Fibroblast of skin of left quadriceps (primary cell): ENCODE data around the gene NTSR2.

Source experiments
- DNase-seq, 2 experiments: peaks; one replicate each; pipeline ENCODE4 v3.0.0-alpha.2; 2013; ENCODE audit warnings: low read depth in 2 of 2

The NTSR2 gene, protein sequence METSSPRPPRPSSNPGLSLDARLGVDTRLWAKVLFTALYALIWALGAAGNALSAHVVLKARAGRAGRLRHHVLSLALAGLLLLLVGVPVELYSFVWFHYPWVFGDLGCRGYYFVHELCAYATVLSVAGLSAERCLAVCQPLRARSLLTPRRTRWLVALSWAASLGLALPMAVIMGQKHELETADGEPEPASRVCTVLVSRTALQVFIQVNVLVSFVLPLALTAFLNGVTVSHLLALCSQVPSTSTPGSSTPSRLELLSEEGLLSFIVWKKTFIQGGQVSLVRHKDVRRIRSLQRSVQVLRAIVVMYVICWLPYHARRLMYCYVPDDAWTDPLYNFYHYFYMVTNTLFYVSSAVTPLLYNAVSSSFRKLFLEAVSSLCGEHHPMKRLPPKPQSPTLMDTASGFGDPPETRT

DNA sequence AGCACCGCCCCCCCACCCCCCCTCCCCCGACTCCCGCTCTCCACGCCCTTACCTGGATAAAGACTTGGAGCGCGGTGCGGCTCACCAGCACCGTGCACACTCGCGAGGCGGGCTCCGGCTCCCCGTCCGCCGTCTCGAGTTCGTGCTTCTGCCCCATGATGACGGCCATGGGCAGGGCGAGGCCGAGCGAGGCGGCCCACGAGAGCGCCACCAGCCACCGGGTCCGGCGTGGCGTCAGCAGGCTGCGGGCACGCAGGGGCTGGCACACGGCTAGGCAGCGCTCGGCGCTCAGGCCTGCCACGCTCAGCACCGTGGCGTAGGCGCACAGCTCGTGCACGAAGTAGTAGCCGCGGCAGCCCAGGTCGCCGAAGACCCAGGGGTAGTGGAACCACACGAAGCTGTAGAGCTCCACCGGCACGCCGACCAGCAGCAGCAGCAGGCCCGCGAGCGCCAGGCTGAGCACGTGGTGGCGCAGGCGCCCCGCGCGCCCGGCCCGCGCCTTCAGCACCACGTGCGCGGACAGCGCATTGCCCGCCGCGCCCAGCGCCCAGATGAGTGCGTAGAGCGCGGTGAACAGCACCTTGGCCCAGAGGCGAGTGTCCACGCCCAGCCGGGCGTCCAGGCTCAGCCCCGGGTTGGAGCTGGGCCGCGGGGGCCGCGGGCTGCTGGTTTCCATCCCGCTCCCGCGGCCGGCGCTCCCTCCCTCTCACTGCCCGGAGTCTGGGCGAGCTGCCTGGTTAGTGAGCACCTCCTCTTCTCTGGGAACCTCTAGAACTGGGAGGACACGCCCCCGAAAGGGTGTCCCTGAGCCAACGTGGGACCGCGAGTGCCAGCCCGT lies at the start of gene NTSR2:
Gene NTSR2 (minus strand): TSS at position 742 of the 838 bp plus-strand sequence. CDS start 66 bp downstream, at position 676.
- peak in 1 of 2 experiments; percentile 10 for DNase-seq

DNA sequence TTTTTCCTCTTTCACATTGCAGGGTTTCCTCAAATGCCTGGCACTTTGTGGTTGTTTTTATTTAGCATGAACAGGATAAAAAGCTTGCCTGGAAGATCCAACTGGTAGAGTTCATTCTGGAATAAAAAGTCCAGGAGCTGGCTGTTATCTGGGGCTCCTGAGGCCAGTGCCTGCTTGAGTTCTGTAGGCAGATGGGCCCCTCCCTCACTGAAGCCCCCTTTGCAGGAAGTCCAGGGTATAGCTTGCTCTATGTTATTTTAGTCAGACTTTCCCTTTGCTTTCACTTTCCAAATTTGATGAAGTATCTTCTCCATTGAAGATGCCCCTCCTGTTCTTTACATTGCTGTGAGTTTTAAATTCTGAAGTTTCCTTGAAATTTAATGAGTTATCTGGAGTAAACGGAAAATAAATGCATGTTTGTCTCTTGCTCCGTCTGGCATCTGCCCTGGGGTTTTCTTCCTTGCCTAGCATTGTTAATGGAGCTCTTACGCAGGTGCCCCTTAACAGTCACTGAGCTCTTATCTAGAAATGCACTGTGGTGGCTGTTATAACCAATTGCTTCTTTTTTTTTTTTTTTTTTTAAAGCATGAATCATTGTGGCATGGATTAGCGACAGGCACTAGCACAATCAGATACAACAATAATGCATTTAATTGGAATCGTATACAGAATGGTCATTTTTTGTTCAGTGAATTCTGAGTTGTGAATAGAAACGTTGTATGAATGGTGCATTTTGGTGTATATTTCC lies 49.4 kb upstream of the NTSR2 start:
- DNase-seq = no peak

DNA sequence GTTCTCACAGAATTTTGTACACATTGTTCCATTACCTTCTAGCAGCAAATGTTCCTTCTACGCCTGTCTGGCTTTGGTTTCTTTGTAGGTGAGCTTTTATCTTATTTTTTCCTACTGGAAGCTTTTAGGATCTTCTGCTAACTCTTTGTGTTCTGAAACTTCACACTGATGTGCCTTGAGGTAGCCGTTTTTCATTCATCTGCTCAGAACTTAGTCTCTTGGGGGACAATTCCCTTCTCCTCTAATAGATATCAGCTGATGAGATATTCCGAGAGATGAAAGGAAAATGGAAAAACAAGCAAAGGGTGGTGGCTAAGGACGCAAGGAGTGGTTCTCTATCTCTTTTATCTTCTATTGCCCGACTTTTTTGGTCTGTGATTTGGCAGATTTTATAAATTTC lies 48.6 kb upstream of the NTSR2 start:
- no peak for DNase-seq

DNA sequence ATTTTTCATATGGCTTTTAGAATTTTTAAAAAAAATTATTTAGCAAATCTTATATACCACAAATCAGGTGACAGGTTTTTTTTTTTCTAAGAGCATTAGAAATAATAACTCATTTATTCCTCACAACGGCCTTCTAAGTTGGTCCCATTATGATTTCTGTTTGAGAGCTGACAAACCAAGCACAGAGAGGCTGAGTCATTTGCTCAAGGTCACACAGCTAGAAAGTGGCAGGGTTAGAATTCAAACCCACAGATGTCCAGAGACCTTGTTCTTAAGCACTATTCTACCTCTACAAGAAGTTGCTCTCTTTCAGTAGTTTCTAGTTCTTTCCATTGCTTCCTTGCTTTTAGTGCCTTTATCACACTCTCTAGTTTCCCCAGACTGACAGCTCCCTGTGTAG lies 47.6 kb upstream of the NTSR2 start:
- DNase-seq = no peak

DNA sequence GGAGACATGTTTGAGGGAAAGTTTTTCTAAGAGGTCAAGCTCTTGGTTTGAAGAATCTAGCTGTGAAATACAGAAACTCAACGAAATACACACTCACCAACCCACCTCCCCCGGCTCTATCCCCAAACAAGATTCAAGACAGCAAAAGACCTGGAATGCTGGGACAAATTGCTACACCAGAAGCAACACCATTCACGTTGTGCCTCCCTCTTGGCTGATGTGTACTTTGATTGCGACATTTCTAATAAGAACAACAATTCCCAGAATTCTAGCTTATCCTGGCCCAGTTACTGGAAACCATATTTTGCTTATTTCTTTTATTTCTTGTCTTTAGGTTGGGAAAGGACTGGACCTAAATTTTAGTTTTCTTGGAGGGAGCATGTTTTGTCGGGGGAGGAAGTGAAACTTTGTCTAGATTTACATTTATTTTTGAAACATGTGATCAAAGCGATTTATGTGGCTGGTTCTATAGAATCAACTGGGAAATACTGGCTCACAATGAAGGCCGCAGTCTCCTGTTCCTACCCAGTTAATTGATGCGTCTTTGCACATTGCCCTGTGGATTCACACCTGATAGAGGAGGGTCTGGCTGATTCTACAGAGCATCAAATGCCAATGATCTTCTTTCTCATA lies 46.8 kb upstream of the NTSR2 start:
- peak; percentile 45 to 48 for DNase-seq

DNA sequence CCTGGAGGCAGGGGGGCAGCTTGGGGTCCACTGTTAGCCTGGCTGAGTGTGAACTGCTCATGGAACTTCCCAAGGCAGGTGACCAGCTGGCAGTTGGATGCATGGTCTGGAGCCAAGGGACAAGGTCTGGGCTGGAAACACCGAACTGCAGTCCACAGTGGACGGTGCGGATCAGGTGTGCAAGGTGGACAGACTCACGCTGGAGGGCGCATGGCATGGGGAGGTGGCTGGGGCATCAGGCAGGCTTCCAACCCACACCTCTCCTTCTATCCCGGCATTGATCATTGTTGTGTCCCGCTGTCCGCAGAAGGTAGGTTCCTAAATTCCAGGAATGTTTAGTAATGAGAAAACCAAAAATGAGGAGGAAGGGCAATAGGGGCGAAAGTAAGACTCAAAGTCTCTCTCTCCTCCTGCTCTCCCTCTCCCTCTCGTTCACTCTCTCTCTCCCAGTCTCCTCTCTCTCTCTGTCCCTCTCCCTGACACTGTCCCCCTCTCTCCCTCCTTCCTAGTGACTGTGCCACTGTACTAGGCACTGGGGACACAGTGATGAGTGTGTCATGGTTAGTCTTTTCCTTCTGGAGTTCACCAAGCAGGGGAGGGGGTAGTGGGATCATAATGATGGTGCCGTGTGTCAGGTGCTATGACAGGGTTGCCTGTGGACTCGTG lies 46.1 kb upstream of the NTSR2 start:
- no peak for DNase-seq

DNA sequence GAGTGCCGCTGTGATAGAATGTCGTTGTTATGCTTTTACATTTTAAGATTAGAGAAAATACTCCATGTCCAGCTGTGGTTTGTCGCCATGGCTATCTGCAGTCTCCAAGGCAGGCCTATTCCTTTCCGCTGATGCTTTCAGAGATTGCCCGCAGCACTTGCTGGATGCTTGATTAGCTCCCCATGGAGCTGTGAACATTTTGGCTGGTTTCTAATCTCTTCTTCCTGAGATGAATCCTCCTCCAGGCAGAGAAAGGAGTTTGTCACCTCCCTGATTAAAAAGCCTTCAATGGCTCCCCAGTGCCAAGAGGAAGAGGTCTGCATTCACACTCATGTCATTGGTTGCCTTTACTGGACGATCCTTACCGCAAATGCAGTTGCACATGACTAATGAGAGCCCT lies 43.8 kb upstream of the NTSR2 start:
- no peak for DNase-seq

DNA sequence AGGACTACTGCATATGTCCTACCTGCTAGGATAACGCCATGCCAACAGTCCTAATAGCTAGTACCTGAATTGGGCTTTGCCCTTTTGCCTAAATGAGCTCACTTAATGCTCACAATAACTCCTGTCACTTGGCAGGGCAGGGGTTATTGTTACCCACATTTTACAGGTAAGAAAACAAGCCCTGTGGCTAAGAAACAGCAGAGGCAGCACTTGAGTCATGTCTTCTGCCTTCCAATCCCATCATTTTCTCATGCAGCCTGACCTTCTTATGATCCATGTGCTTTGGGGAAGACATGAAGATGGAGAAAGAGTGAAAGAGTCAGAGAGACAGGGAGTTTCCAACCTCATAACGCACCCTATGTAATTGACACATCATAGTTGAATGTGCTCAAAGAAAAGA lies 42.9 kb upstream of the NTSR2 start:
- no peak for DNase-seq

DNA sequence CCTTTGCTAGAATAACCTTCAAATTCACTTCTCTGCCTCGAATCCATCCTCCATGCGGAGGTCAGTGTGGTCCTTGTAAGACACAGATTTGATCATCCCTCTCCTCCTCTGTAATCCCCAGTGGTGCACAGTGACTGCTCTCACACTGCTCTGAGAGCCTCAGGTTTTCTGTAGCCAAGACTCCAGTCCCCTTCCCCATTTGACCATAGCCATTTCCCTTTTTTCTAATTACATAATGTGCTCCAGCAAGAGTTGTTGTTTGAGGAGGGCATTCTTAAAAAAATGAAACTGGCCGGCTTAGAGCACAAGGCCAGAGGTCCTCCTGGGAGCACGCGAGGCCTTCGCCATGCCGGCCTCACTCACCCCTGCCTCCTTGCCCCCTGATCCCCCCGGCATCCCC lies 41.8 kb upstream of the NTSR2 start:
- DNase-seq = no peak

DNA sequence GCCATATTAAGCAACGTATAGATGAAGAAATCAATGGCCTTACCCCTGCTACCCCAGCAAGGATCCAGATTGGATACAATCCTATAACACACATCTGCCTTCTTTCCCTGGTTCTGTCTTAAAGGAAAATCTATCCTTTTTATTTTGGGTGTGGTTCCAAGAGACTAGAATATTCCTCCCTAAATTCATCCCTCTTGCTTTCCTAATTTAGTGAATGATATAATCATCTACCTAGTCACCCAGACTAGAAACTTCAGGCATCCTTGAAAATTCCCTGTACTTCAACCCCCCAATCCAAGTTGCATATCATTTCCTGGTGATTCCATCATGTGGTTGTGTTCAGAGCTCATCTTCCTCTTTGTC lies 41.3 kb upstream of the NTSR2 start:
- no peak for DNase-seq

DNA sequence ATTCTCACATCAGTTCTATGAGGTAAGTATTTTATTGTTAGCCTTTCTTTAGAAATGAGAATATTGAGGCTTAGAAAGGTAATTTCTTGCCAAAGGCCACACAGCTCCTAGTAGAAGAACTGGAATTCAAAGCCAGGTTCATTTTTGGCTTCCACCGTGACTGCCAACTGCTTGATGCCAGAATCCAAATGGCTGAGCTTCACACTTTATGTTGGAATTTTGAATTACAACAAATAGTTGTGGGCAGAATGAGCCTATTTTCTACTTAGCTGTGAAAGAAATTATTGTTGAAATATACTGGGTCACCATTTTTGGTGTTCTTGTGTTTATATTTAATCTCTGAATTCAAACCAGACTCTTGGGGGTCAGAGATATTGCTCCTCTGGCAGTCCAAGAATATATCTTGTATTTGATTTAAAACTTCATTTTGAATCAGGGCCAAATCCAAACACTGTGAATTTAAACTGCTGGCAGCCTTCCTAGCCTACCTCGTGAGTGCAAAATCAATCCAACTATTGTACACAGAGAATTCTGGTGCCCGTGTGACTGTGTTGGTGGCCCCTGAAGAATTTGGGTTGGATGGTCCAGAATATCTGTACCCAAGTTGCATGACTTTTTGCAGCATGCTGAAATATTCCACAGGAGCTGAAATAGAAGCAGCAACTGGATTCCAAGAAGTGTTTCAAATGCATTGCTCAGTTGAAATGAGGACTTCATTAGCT lies 40.8 kb upstream of the NTSR2 start:
- peak in 1 of 2 experiments; percentile 25 for DNase-seq

DNA sequence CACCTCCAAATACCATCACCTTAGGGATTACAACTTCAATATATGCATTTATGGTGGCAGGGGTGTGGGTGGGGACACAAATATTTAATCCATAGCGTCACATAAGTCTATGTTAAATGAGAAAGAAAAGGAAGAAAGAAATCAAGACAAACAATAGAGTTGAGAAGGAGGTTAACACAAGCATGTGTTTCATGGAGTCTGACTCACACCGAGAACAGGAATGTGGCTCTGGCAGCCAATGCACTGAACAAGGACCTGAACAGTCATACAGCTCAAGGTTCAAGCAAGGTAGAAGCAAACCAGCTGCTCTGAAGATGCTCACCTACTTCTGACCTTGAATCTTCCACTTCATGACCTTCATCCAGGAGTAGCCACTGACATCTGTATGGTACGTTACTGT lies 40.2 kb upstream of the NTSR2 start:
- DNase-seq = peak; percentile 50 to 57

DNA sequence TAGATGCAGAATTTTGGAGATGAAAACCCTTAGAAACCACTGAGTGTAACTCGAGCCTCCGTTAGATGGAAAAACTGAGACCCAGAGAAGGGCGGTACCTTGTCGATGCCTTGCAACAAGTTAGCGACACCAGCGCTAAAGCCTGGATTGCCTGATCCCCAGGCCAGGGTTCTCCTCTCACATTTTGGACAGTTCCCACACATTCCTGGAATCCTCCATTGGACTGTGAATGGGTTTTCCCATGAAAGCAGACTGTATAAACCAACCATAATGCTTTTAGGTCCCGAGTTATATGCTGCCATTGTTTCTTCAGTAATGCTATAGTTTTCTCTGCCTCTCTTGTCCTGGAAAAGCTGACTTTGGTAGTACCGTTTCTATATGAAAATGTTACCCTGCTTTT lies 39.3 kb upstream of the NTSR2 start:
- no peak for DNase-seq

DNA sequence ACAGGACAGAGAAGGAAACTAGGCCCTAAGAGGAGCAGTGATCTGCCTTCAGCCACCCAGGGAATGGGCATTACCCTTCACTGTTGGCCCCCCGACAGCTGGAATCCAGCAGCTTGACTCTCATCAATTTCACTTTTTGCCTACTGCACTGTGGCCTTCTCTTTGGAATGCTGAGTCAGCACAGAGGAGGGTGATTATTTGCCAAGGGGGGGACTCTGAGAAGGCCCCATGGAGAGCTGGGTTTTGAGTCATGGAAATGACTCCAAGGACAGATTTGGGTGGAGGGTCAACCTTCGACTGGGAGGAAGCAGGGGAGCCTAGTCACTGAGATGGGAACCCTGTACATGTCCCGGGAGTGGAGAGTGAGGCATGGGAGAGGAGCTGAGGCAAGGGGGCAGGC lies 38.1 kb upstream of the NTSR2 start:
- no peak for DNase-seq

DNA sequence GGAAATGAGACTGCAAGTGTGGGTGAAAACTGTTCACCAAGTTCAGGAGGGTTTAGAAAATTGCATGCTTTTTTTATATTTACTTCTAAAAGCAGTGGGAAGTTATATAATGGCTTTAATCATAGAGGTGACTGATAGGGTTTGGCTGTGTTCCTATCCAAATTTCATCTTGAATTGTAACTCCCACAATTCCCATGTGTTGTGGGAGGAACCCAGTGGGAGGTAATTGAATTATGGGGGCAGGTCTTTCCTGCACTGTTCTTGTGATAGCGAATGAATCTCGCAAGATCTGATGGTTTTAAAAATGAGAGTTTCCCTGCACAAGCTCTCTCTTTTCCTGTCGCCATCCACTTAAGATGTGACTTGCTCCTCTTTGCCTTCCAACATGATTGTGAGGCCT lies 35.7 kb upstream of the NTSR2 start:
- no peak for DNase-seq

DNA sequence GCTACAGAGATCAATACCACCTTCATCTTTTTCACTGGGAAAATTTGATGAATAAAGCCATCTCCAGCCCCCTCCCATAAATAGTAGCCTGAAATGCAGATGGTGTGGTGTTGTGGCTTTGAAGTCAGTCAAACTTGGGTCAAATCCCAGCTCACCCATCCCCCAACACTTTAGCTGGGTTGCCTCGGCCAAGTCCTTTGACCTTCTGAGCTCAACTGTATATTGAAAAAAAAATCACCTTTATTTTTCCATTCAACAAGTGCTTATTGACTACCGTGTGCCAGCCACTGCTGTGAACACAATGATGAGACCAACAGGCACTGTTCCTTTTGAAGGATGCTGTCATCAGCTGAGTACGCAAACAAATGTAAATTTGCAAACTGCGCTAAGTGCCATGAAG lies 35.1 kb upstream of the NTSR2 start:
- no peak for DNase-seq

DNA sequence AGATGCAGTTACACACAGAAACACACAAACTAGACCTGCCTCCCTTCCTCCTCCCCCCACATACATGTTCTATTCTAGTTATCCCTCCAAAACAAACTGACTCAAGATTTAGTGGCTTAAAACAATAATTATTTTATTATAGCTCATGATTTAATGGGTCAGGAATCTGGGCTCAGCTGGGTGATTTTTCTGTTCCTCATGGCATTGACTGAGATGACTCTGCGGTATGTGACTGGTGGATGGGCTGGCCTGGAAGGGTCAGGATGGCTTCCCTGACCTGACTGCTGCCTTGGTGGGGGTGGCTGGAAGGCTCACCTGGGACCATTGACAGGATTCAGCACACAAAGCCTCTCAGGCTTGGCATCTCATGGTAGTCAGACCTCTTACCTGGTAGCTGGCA lies 33.7 kb upstream of the NTSR2 start:
- DNase-seq = no peak

DNA sequence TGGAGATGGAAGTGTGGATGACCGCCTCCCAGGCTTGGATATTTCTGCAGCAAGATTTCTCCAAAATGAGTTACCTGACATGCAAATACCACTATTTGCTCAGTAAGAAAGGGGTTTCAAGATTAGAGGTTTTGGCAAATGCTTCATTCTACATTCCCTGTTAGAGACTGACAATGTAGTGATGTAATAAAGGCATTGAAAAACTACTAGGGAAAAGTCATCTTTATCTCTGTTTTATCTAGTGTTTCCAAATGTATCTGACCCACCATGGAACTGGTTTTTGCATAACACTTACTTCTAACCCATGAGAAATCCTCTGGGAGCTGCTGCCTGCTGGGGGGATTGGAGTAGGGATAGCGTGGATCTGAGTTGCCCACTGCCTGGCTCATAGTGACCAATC lies 33.0 kb upstream of the NTSR2 start:
- no peak for DNase-seq

DNA sequence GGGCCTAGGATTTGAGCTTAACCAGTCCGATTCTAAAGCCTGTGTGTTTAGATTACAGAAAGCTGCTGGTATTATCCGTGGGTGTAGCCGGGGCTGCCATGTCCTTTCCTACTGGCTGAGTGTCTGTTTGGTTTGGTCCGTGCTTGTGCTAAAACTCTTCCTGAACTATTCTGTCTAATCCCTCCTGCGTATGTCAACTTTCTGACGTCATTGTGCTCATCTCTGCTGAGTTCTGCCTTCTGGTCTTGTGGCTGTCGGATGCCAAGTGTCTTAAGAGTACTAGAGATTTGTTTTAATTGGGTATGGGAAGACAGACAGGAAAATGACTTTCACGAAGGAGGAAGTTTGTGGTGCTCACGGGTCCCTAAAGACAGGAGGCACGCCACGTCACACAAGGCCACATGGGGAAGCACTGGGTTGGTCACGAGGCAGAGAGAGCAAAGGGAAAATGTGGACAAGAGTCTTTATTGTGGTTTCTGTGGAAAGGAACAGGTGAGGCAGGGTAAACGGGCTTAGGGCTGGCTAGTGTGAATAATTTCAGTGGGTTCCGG lies 31.8 kb upstream of the NTSR2 start:
- DNase-seq = no peak

DNA sequence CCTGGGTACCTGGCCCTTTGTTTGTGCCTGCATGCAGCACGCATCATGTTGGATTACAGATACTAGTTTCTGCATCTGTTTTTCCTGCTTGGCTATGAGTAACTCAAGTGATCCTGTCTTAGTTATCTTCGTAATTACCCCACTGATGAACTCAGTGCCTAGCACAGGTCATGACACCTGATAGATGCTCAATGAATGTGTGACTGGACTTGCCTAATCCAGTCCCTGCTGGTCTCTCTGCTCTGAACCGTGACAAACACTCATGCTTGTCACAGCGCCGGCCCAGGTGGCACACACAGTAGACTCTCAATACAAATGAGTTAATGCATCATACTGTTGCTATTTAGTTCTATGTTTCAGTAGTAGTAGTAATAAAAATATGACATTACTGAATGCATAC lies 31.2 kb upstream of the NTSR2 start:
- no peak for DNase-seq
